NCI-H510A treated with DMSO at 0.1 percent for 48 hours (cell line): ENCODE results near the gene CNTNAP4.

Source experiments
- DNase-seq: peaks from one replicate; lab custom pipeline; 2025; lab: John Stamatoyannopoulos, UW

The CNTNAP4 gene

GRCh38 chr16:76276745-76277438 is at the start of gene CNTNAP4:
Gene CNTNAP4 (plus strand): TSS chr16:76277401. CDS start chr16:76277663, 262 bp downstream.
- no peak for DNase-seq

- no peak for DNase-seq
Measured at GRCh38 chr16:76228546-76229146, 48.6 kb upstream of the CNTNAP4 start.

- DNase-seq: no peak
Measured at GRCh38 chr16:76232704-76233103, 44.5 kb upstream of the CNTNAP4 start.

GRCh38 chr16:76235025-76235424 is 42.2 kb upstream of the CNTNAP4 start:
- no peak for DNase-seq

GRCh38 chr16:76235426-76235825 is 41.8 kb upstream of the CNTNAP4 start:
- no peak for DNase-seq

- DNase-seq: no peak
Measured at GRCh38 chr16:76237471-76237870, 39.7 kb upstream of the CNTNAP4 start.

- no peak for DNase-seq
Measured at GRCh38 chr16:76241755-76242154, 35.4 kb upstream of the CNTNAP4 start.

- no peak for DNase-seq
Measured at GRCh38 chr16:76243620-76244019, 33.6 kb upstream of the CNTNAP4 start.

GRCh38 chr16:76246587-76246986 is 30.6 kb upstream of the CNTNAP4 start:
- DNase-seq: no peak

- DNase-seq: no peak
Measured at GRCh38 chr16:76265434-76266045, 11.7 kb upstream of the CNTNAP4 start.

GRCh38 chr16:76268824-76269223 is 8.4 kb upstream of the CNTNAP4 start:
- no peak for DNase-seq

GRCh38 chr16:76277460-76278030 is 344 bp downstream of the CNTNAP4 start:
- DNase-seq: no peak

GRCh38 chr16:76278086-76278485 is 885 bp downstream of the CNTNAP4 start:
- DNase-seq: no peak

GRCh38 chr16:76278980-76279379 is 1.8 kb downstream of the CNTNAP4 start:
- DNase-seq: no peak

- no peak for DNase-seq
Measured at GRCh38 chr16:76280421-76281215, 3.4 kb downstream of the CNTNAP4 start.

- DNase-seq: no peak
Measured at GRCh38 chr16:76287466-76287865, 10.3 kb downstream of the CNTNAP4 start.

GRCh38 chr16:76292218-76292617 is 15.0 kb downstream of the CNTNAP4 start:
- no peak for DNase-seq

- no peak for DNase-seq
Measured at GRCh38 chr16:76293980-76294379, 16.8 kb downstream of the CNTNAP4 start.

- no peak for DNase-seq
Measured at GRCh38 chr16:76294396-76295214, 17.4 kb downstream of the CNTNAP4 start.

- no peak for DNase-seq
Measured at GRCh38 chr16:76297941-76298340, 20.7 kb downstream of the CNTNAP4 start.

- no peak for DNase-seq
Measured at GRCh38 chr16:76303637-76304314, 26.6 kb downstream of the CNTNAP4 start.
